CD14-positive monocyte (primary cell): ENCODE measurements around the gene NBPF3. TPM values are rescaled to one million over a fixed set of nuclear protein-coding genes. Genes with fewer than 3 reads are reported as not detected.

ENCODE experiments used
- DNase-seq, 3 donors: peaks; one replicate each; pipeline ENCODE4 v3.0.0-alpha.2; 2011 to 2022
- H2AFZ ChIP-seq: 2 replicates; pipeline ENCODE4 v1.6.0; 2012; ENCODE audit warnings: mild to moderate bottlenecking, low read depth, low read length, inconsistent platforms; ENCODE audit not compliant: insufficient read depth, poor library complexity, severe bottlenecking
- H3K27ac ChIP-seq, 2 donors: 1 replicate in 1 of 2; 2 replicates in 1 of 2; pipeline ENCODE4 v1.5.1; 2012 to 2013; ENCODE audit warnings: low read length in 2 of 2, control low read depth in 1 of 2, inconsistent platforms in 1 of 2, low read depth in 1 of 2, mild to moderate bottlenecking in 1 of 2
- H3K27me3 ChIP-seq, 2 donors: one replicate each; pipeline versions ENCODE4 v1.6.0 to v1.6.1; 2011 to 2013; ENCODE audit warnings: low read length in 2 of 2; ENCODE audit not compliant: control insufficient read depth in 2 of 2, insufficient read depth in 2 of 2
- H3K36me3 ChIP-seq, 2 donors: replicated peaks in 1 of 2; 1 replicate in 1 of 2; 2 replicates in 1 of 2; pipeline versions ENCODE4 v1.5.1 to v1.6.1; 2012 to 2013; ENCODE audit warnings: low read length in 2 of 2, control low read depth in 1 of 2, inconsistent platforms in 1 of 2, mild to moderate bottlenecking in 1 of 2; ENCODE audit not compliant: insufficient read depth in 2 of 2, control insufficient read depth in 1 of 2
- H3K4me1 ChIP-seq, 2 donors: 1 replicate in 1 of 2; 2 replicates in 1 of 2; pipeline versions ENCODE4 v1.5.1 to v1.6.1; 2012 to 2013; ENCODE audit warnings: low read length in 2 of 2, control low read depth in 1 of 2, inconsistent platforms in 1 of 2, mild to moderate bottlenecking in 1 of 2, moderate library complexity in 1 of 2; ENCODE audit not compliant: insufficient read depth in 2 of 2, control insufficient read depth in 1 of 2
- H3K4me2 ChIP-seq: replicated peaks from 2 replicates; pipeline ENCODE3; 2012; ENCODE audit warnings: low read length, moderate library complexity, mild to moderate bottlenecking; ENCODE audit not compliant: poor library complexity, severe bottlenecking; ENCODE audit errors: extremely low read depth
- H3K4me3 ChIP-seq, 3 experiments: fragments of 200-600 bp in 1 of 3; sonication (generic) in 1 of 3; replicated peaks in 1 of 3; 1 replicate in 2 of 3; 2 replicates in 1 of 3; pipeline ENCODE4 v1.5.1; 2011 to 2013; ENCODE audit warnings: low read length in 3 of 3, mild to moderate bottlenecking in 3 of 3, control low read depth in 2 of 3, low read depth in 2 of 3, inconsistent platforms in 1 of 3, moderate library complexity in 1 of 3
- H3K79me2 ChIP-seq: 2 replicates; pipeline ENCODE4 v1.6.0; 2012; ENCODE audit warnings: mild to moderate bottlenecking, control low read depth, inconsistent platforms, low read length, moderate library complexity; ENCODE audit not compliant: insufficient read depth
- H3K9ac ChIP-seq: 2 replicates; pipeline ENCODE4 v1.6.0; 2017; ENCODE audit warnings: low read length, mild to moderate bottlenecking; ENCODE audit not compliant: insufficient read depth, poor library complexity, severe bottlenecking
- H3K9me3 ChIP-seq, 2 donors: replicated peaks in 1 of 2; 1 replicate in 1 of 2; 2 replicates in 1 of 2; pipeline versions ENCODE4 v1.5.1 to v1.6.1; 2012 to 2013; ENCODE audit warnings: low read length in 2 of 2, control low read depth in 1 of 2; ENCODE audit not compliant: control insufficient read depth in 1 of 2, insufficient read depth in 1 of 2
- H4K20me1 ChIP-seq: 2 replicates; pipeline ENCODE4 v1.6.0; 2012; ENCODE audit warnings: mild to moderate bottlenecking, low read length, control low read depth, moderate library complexity; ENCODE audit not compliant: insufficient read depth
- H3K27ac Mint-ChIP-seq, 7 donors: one replicate each; pipeline ENCODE4 v1.8.0; 2020; ENCODE audit warnings: mild to moderate bottlenecking in 7 of 7, mixed read lengths in 7 of 7, moderate library complexity in 6 of 7, inconsistent platforms in 2 of 7
- H3K27me3 Mint-ChIP-seq, 3 donors: one replicate each; pipeline ENCODE4 v1.8.0; 2021 to 2022; ENCODE audit warnings: low read depth in 3 of 3, mild to moderate bottlenecking in 3 of 3, mixed read lengths in 3 of 3, moderate library complexity in 3 of 3, inconsistent platforms in 1 of 3
- H3K36me3 Mint-ChIP-seq, 2 donors: one replicate each; pipeline ENCODE4 v1.8.0; 2020; ENCODE audit warnings: mixed read lengths in 2 of 2, inconsistent platforms in 1 of 2, mild to moderate bottlenecking in 1 of 2
- H3K4me1 Mint-ChIP-seq: one replicate; pipeline ENCODE4 v1.8.0; 2020; ENCODE audit warnings: mild to moderate bottlenecking, mixed read lengths
- H3K4me3 Mint-ChIP-seq, 2 donors: one replicate each; pipeline ENCODE4 v1.8.0; 2020; ENCODE audit warnings: mild to moderate bottlenecking in 2 of 2, mixed read lengths in 2 of 2, moderate library complexity in 1 of 2
- H3K9me3 Mint-ChIP-seq, 7 donors: one replicate each; pipeline ENCODE4 v1.8.0; 2020 to 2022; ENCODE audit warnings: mixed read lengths in 7 of 7, mild to moderate bottlenecking in 6 of 7, moderate library complexity in 6 of 7, inconsistent platforms in 2 of 7
- WGBS: methylation state at CpG from one replicate; pipeline ENCODE4 v1.1.5; 2013; ENCODE audit warnings: missing lambda C conversion rate; ENCODE audit not compliant: insufficient coverage; 5-methylcytosine and 5-hydroxymethylcytosine counted together
- intact Hi-C, 2 donors: fragments of 100-400 bp; cut with micrococcal nuclease; formaldehyde crosslinking; loops; one replicate each; pipeline versions ENCODE4 v1.15.0 to v1.15.1; 2023
- polyA plus RNA-seq, 3 donors: library from polyadenylated mRNA; depleted of rRNA in 1 of 3; unstranded in 2 of 3; stranded (reverse) in 1 of 3; fragments of 300-500 nt in 2 of 3; fragments of >200 nt in 1 of 3; fragmentation: Illumina TruSeq in 2 of 3; gene quantifications; 1 replicate in 2 of 3; 2 replicates in 1 of 3; pipeline ENCODE4 v1.2.3, GENCODE V29; 2012 to 2021
- TF ChIP-seq, protein P1 (sequence below): fragments of 200-600 bp; IDR thresholded peaks from one replicate; pipeline ENCODE4 v1.8.0; 2022; ENCODE audit warnings: antibody characterized with exemption, mild to moderate bottlenecking

The NBPF3 gene
- polyA plus RNA-seq, 3 donors, result 1.2 to 1.5 TPM; not detected in 1

DNA sequence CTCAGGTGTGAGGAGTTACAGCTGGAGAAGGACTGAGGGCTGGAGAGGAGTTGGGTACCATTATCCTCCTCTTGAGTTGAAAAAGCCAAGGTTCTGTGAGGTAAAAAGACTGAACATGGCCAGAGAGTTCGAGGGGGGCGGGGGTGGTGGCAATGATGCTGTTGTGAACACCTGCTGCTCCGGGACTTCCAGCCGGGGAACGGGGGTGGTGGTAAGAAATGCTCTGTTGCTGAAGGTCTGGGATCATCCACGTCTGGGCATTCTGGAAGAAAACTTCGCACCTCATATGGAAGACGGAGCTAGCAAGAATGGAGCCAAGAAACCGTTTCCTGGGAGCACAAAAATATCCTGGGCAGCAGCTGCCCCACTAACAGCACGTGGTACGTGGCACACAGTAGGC lies 49.2 kb downstream of the NBPF3 start:
- 95% methylated on average over 11 of the region's 11 CpGs for WGBS
- H3K4me2 ChIP-seq, result no peak overlapping the region

DNA sequence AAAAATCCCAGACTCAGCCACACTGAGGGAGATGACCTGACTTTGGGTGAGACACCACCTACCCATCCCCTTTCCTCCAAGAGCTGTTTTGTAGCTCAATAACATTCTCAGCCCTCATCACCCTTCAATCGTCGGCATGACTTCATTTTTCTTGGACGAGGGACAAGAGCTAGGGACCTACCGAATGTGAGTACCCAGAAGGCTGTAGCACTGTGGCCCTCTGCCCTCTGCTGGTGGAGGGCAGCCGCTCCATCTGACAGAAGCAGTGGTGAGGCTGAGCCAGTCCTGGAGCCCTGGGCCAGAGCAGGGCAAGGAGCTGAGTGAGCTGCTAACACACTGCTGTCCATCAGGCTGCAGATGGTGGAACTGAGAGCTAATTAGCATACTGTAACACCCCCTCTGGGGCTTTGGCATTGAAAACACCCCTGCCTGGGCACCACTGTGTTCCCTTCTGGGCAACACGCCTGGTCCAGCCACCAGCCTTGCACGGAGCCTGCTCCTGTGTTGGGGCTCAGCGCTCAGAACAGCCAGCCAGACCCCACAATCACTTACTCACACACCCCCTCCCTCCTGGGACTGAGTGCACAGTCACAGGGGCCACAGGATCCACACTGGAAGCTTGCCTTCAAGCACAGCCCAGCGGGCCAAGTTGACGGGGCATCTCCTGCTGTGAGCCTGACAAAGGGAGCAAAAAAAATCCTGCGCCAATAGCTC lies 51.0 kb downstream of the NBPF3 start:
- Mint-ChIP-seq H3K4me3 (no peak overlapping the region), H3K36me3 (no peaks in the 10 kb centered on the region), H3K27ac (no peak overlapping the region), H3K4me1 (no peaks in the 10 kb centered on the region), H3K9me3 (peaks cover 0 to 6% (median 5%) of the 10 kb centered on the region in 7 donors), H3K27me3 (peaks cover 22 to 35% (median 33%) of the 10 kb centered on the region in 3 donors)
- Histone ChIP-seq H3K4me1 (no peaks in the 10 kb centered on the region), H3K27ac (no peak overlapping the region), H3K27me3 (peaks cover 3 to 6% of the 10 kb centered on the region in 2 donors), H3K4me3 (no peak overlapping the region), H3K36me3 (no peaks in the 10 kb centered on the region), H3K79me2 (no peaks in the 10 kb centered on the region), H3K4me2 (no peak overlapping the region), H3K9ac (no peak overlapping the region), H2AFZ (no peak overlapping the region), H3K9me3 (no peaks in the 10 kb centered on the region), H4K20me1 (no peaks in the 10 kb centered on the region)
- no peak for DNase-seq
- intact Hi-C loops, result no loop called here
- WGBS, result 96% methylated on average over 9 of the region's 11 CpGs
- TF ChIP-seq, protein P1, sequence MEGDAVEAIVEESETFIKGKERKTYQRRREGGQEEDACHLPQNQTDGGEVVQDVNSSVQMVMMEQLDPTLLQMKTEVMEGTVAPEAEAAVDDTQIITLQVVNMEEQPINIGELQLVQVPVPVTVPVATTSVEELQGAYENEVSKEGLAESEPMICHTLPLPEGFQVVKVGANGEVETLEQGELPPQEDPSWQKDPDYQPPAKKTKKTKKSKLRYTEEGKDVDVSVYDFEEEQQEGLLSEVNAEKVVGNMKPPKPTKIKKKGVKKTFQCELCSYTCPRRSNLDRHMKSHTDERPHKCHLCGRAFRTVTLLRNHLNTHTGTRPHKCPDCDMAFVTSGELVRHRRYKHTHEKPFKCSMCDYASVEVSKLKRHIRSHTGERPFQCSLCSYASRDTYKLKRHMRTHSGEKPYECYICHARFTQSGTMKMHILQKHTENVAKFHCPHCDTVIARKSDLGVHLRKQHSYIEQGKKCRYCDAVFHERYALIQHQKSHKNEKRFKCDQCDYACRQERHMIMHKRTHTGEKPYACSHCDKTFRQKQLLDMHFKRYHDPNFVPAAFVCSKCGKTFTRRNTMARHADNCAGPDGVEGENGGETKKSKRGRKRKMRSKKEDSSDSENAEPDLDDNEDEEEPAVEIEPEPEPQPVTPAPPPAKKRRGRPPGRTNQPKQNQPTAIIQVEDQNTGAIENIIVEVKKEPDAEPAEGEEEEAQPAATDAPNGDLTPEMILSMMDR, result peak; percentile 36

More for the DNA sequence above, 49.2 kb downstream of the NBPF3 start:
- no peak overlapping the region for H3K27ac Mint-ChIP-seq
- H3K4me3 Mint-ChIP-seq, result no peak overlapping the region
- no peaks in the 10 kb centered on the region for H3K4me1 Mint-ChIP-seq
- H3K27ac ChIP-seq, result no peak overlapping the region
- H3K27me3 ChIP-seq, result peaks cover 3 to 6% of the 10 kb centered on the region in 2 donors
- no peak overlapping the region for H3K9ac ChIP-seq
- no peaks in the 10 kb centered on the region for H3K4me1 ChIP-seq
- no peaks in the 10 kb centered on the region for H3K36me3 Mint-ChIP-seq
- H3K79me2 ChIP-seq, result no peaks in the 10 kb centered on the region
- DNase-seq, result no peak
- no peaks in the 10 kb centered on the region for H3K9me3 ChIP-seq
- H3K27me3 Mint-ChIP-seq, result peaks cover 17 to 33% (median 30%) of the 10 kb centered on the region in 3 donors
- H4K20me1 ChIP-seq, result no peaks in the 10 kb centered on the region
- H3K4me3 ChIP-seq, result no peak overlapping the region
- H2AFZ ChIP-seq, result no peak overlapping the region
- H3K36me3 ChIP-seq, result no peaks in the 10 kb centered on the region
- H3K9me3 Mint-ChIP-seq, result peaks cover 0 to 6% (median 5%) of the 10 kb centered on the region in 7 donors
- TF ChIP-seq, protein P1, result no peak
- intact Hi-C loops, result no loop called here
